8988T (cell line): Measurements from ENCODE around the gene TBC1D4.
"Not testable (repeated sequence)": the region's sequence is repeated elsewhere in the genome, so short reads cannot be mapped to it uniquely, and the experiment has no call there.

ENCODE experiments used
- DNase-seq: peaks from one replicate; pipeline ENCODE4 v3.0.0; 2011

The TBC1D4 gene

DNA sequence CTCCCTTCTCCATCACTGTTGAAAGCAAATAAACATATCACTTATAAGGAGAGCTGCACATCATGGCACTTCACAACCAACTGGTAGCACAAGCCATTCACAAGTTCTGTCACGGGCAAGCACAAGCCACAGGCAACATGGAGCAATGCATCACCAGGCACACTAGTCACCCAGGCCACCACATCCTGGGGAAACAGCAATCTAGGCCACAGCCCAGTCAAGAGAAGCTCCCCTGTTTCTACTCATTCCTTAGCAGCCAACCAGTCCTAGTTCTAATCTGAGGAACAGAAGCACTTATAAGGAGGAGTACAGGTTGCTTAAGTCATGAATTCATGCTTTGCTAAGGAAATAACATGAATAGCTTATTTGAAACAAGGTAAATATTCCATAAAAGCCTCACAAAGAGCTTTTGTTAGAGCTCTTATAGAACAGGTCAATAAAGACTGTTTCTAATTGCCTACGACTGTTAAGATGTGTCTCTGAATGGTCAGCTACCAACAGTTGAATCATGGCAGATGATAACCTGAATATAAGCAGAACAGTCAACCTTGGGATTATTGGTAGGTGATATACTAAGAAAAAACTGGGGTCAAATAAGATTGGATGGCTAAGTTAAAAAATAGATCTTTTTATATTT is 169.0 kb downstream of the TBC1D4 start:
- DNase-seq = no peak

DNA sequence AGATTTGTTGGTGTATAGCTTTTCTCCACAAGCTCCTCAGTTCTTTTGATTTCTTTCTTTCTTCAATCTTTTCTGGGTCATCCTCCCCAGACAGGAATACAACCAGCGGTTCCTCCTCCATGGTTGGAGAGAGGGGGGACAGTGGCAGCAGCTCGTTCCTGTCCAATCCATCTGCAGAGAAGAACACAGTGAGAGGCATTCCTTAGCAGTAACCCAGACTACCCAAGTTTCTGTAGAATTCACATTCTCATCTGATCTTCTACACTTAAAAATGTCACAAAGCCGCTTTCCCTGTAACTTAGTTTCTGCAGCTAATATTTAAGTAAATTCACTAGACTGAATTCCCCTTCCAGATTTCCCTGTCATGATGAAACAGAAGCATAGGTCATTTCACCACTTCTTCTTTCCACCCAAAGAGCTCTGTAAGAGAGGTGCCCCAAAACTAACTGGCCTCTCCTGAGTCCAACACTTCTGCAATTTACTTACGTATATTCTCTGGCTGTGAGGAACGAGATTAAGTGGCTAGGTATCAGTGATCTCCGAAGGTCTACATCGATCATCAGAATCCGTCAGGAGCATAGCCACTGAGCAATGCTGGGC is 171.9 kb downstream of the TBC1D4 start:
- DNase-seq = no peak

DNA sequence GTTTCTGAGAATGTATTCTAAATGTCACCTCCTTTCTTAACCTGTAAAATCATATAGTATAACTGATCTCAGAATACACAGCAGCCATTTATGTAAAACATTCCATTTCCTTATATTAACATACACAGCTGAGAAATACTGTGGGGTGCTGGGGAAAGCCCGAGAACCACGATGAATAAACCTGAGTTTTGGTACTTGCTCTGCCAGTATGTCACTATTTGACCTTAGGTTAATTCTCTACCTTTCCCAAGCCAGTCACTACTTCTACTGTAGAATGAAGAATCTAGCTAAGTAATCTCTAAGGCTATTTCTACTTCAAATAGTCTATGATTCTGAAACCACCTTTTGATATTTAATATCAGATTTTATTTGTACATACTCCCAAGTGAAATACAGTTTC is 173.7 kb downstream of the TBC1D4 start:
- no peak for DNase-seq

DNA sequence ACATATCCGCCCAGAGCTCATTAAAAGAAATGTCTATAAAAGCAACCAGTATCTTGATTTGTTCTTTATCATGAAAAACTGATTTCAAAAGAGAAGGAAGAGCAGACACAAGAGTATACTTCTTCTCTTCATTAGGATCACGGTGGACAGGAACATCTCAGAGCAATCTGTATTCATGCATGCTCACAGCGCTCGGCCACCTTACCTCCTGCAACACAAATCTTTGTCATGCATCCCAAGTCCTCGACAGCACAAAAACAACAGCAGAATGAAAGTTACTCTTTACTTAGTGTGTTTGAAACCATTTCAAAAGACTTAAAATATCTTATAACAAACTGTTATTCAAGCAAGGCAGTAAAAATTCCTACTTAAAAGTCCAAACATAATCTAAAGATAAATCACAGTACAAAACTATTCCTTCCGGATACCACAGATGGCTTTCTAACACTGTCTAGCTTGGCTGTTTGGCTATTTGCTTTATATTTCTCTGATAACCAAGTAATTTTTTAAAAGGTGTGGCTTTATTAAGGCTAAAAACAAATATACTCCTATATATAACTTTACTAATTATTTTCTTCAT is 174.5 kb downstream of the TBC1D4 start:
- DNase-seq = no peak

DNA sequence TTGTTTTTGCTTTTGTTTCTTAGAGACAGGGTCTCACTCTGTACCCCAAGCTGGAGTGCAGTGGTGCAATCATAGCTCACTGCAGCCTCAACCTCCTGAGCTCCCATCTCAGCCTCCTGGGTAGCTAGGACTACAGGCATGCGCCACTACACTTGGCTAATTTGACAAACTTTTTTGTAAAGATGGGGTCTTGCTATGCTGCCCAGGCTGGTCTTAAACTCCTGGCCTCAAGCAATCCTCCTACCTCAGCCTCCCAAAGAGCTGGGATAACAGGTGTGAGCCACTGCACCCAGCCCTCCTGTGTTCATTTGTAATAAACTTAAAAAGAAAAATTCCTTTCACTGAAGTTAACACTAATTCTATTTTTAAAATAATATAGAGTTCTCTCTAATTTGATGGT is 175.0 kb downstream of the TBC1D4 start:
- not testable (repeated sequence) for DNase-seq

GRCh38 chr13:75305059-75305458 is 176.9 kb downstream of the TBC1D4 start:
- no peak for DNase-seq

- DNase-seq = no peak
Observed at GRCh38 chr13:75303263-75303662, 178.7 kb downstream of the TBC1D4 start.

- DNase-seq = no peak
Observed at GRCh38 chr13:75302071-75302698, 179.8 kb downstream of the TBC1D4 start.

DNA sequence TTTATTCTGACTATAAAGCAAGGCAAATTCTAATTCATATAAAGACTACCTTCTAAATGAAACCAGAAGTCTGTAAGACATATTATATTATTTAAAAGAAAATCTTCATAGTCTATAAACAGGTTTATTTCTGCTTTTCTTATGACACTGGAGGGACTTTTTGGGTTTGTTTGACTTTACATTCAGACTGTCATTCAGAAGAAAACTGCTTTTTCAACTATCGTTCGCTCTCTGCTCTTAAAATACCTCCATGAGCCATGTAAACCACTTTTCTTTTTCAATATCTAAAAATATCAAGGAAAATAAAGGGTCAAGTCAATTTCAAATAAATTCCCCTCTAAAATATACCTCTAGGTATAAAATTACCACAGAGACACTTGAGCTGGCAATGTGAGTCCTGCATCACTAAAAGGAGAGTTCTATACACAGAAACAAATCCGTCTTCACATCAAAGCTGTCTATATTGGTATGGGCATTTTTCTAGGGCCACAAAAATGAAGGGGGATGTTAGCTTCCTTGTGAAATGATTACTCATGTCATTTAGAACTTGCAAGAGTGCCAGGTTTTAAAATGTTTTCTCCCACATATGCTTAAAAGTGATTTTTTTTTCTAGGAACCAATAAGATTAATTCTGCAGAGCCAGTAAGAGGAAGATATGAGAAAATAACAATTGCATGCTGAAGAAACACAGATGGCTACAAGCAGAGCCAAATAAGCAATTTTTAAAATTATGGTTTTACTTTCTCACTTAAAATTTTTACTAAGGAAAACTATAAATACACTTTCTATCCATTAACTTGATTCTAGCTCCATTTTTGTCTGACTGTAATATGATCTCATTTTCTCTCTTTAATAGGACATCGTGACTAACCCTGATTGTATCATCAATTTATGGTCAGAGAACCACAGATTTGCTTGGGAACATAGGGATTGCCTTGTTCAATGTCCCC is 181.8 kb downstream of the TBC1D4 start:
- DNase-seq = no peak

- no peak for DNase-seq
Observed at GRCh38 chr13:75299246-75299645, 182.7 kb downstream of the TBC1D4 start.

GRCh38 chr13:75296641-75297040 is 185.3 kb downstream of the TBC1D4 start:
- no peak for DNase-seq

DNA sequence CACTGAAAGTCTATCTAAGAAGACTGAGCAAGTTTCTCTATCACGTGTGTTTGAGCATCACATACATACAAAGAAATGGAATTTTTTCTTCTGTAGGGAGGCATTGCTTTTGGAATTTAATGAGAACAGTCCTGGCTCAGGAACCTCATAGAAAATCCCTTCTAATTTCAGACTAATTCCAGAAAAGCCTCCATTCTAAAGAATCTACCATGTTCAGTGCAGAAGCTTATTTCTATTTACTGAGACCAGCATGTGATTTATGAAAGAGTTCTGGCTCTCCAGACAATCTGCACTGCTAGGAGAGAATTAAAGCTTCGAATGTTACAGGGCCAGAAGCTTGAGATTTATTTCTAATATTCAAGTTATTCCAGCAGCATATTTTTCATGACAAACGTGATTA is 186.8 kb downstream of the TBC1D4 start:
- no peak for DNase-seq

DNA sequence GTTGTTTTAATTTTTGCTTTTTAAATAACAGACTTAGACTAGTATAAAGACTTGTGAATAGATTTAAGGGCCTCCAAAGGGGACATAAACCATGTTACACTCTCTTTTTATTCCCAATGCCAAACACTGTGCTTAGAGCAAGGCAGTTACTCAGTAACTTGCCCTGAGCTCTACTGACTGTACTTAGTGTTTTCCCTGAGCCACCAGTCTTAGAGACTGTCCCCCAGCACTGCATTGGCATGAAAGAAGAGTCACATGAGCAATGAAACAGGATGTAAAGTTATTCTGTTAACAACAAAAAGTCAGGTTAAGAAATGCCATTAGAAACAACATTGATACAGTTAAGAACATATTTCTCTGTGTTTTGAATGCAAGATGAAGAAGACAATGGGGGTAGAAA is 187.9 kb downstream of the TBC1D4 start:
- no peak for DNase-seq

DNA sequence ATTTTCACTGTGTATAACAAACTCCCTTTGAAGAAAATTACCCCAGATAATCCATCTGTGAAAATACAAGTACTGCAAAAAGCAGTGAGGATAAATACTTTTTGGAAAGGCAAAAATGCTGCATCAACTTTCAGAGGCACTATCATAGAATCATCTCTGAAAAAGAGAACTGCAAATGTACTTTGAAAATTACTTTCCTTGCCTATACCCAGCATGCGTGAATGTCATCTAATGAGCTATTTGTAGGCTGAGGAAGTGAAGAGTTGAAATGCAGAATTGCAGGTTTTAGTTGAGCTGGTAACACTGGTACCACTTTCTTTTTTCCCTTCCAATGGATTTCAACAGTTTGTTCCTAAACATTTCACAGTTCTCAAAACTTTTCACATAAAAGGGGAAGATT is 196.7 kb downstream of the TBC1D4 start:
- no peak for DNase-seq

- DNase-seq = no peak
Observed at GRCh38 chr13:75279834-75280369, 202.1 kb downstream of the TBC1D4 start.

- not testable (repeated sequence) for DNase-seq
Observed at GRCh38 chr13:75273695-75274094, 208.3 kb downstream of the TBC1D4 start.

DNA sequence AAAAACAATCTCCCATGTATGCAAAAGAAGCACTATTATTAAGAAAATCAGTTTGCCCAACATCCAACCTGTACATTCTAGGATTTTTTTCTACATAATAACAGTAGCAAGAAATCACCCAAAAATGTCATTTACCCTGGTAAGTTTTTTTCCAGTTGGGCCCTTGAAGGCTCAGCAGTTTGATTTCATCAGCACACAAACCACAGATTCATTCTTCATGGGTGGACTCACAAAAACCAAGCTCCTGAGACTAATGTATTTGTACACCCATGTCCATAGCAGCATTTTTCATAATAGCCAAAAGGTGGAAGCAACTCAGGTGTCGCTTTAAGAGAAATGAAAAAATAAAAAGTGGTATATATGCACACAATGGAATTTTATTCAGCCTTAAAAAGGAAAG is 210.1 kb downstream of the TBC1D4 start:
- no peak for DNase-seq

DNA sequence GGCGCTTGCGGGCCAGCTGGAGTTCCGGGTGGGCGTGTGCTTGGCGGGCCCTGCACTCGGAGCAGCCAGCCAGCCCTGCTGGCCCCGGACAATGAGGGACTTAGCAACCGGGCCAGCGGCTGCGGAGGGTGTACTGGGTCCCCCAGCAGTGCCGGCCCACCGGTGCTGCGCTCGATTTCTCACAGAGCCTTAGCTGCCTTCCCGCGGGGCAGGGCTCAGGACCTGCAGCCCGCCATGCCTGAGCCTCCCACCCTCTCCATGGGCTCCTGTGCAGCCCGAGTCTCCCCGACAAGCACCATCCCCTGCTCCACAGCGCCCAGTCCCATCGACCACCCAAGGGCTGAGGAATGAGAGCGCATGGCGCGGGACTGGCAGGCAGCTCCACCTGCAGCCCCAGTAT is 213.5 kb downstream of the TBC1D4 start:
- DNase-seq = not testable (repeated sequence)

DNA sequence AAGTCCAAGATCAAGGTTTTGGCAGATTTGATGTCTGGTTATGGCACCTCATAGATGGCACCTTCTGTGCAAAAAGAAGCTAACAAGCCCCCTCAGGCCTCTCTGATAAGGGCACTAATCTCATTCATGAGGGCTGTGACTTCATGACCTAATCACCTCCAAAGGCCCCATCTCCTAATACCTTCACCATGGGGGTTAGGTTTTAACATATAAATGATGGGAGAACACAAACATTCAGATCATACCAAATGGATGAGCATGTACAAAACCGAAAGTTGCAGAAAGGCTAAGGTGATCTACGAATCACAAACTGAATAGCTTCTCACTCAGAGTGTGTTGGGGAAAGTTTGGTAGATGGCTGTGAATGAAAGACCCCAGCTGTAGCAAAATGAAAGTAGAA is 217.4 kb downstream of the TBC1D4 start:
- no peak for DNase-seq

DNA sequence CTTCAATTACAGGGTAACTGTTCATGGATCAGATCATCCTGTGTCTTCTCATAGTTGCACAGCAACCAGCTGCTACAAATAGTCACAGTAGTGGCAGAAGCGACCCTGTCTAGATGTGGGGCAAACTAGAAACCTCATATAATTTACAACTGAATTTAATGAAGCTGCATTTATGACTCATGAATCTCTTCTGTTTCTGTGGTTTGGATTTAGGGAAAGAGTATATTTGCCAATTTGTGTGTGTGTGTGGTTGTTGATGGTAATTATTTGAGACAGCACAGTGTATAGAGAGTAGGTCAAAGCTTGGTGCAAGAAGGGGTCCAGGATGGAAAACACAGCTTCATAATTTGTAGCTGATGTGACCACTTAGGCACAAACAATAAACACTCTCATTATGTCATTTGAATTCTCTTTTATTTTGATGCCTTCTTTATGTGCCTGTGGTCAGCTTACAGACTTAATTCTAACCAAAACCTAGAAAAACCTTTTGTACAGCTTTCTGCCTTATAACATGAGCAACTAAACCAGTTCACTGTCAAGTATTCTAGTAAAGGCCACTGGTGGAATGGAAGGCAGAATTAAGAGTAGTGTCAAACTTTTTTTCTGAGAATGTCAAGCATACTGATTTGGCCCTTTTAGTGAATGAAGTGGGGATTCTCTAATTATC is 218.1 kb downstream of the TBC1D4 start:
- DNase-seq = no peak

DNA sequence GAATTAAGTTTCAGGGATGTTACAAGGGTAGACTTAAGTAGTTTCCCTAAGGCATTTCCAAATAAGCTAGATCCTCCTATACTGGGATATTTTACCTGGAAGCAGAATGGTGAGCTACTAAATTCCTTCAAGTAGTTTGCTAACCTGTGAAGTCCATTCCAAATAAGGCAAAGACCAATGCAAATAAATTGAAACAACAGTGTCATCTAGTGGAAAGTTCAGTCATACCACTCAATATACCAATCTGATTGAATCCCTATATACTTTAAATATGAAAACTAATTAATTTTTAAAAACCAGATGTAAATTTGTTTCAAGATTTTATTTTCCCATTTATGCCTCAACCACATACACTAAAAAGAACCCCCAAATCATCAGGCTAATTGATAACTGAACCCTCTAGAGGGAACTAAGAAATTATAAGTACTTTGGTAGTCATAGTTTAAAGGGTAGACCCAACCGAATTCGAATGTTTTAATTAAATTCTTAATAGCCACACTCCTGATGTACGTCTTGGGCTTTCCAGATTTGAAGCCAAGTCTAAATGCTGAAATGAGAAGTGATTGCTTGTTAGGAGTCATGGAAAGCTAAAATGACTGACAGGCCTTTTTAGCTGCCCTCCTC is 223.7 kb downstream of the TBC1D4 start:
- no peak for DNase-seq

- no peak for DNase-seq
Observed at GRCh38 chr13:75256922-75257321, 225.0 kb downstream of the TBC1D4 start.
